HEK293 (cell line): ENCODE measurements around the gene NLGN1.

Experiments
- GLIS2 ChIP-seq: fragments of 450-650 bp; formaldehyde crosslinking; IDR thresholded peaks from 2 replicates; pipeline ENCODE4 v1.5.1; 2016; ENCODE audit warnings: missing biosample characterization, missing genetic modification characterization
- ZNF239 ChIP-seq: fragments of 450-650 bp; formaldehyde crosslinking; IDR thresholded peaks from 2 replicates; pipeline ENCODE4 v1.5.1; 2016; ENCODE audit warnings: missing biosample characterization, missing genetic modification characterization
- ZNF274 ChIP-seq, 2 experiments: fragments of 200-500 bp in 1 of 2; fragments of 450-650 bp in 1 of 2; sonication (Bioruptor generic) in 1 of 2; formaldehyde crosslinking in 1 of 2; IDR thresholded peaks; 2 replicates each; pipeline versions ENCODE4 v1.5.1 to v1.6.1; 2014 to 2016; ENCODE audit warnings: borderline replicate concordance in 1 of 2, inconsistent platforms in 1 of 2, low read length in 1 of 2, missing biosample characterization in 1 of 2, missing genetic modification characterization in 1 of 2
- ZNF501 ChIP-seq: fragments of 450-650 bp; formaldehyde crosslinking; IDR thresholded peaks from 2 replicates; pipeline ENCODE4 v1.5.1; 2016; ENCODE audit warnings: missing biosample characterization, missing genetic modification characterization
- ZNF510 ChIP-seq: fragments of 450-650 bp; formaldehyde crosslinking; IDR thresholded peaks from 2 replicates; pipeline ENCODE4 v1.5.1; 2018; ENCODE audit warnings: mild to moderate bottlenecking, missing genetic modification characterization, missing biosample characterization; ENCODE audit not compliant: insufficient replicate concordance
- ZNF548 ChIP-seq: fragments of 450-650 bp; formaldehyde crosslinking; IDR thresholded peaks from 2 replicates; pipeline ENCODE4 v1.5.1; 2016; ENCODE audit warnings: missing biosample characterization, missing genetic modification characterization
- ZNF747 ChIP-seq: fragments of 450-650 bp; formaldehyde crosslinking; IDR thresholded peaks from 2 replicates; pipeline ENCODE4 v1.5.1; 2016; ENCODE audit warnings: missing biosample characterization, missing genetic modification characterization
- ZNF777 ChIP-seq: fragments of 450-650 bp; formaldehyde crosslinking; IDR thresholded peaks from 2 replicates; pipeline ENCODE4 v1.5.1; 2017; ENCODE audit warnings: missing biosample characterization, missing genetic modification characterization, borderline replicate concordance
- ZNF791 ChIP-seq: fragments of 450-650 bp; formaldehyde crosslinking; IDR thresholded peaks from 2 replicates; pipeline ENCODE4 v1.5.1; 2016; ENCODE audit warnings: missing biosample characterization, missing genetic modification characterization
- TF ChIP-seq, protein P1 (sequence below): fragments of 450-650 bp; formaldehyde crosslinking; IDR thresholded peaks from 2 replicates; pipeline ENCODE4 v1.5.1; 2016; ENCODE audit warnings: missing biosample characterization, missing genetic modification characterization
- TF ChIP-seq, protein P2 (sequence below): fragments of 450-650 bp; formaldehyde crosslinking; IDR thresholded peaks from 2 replicates; pipeline ENCODE4 v1.5.1; 2016; ENCODE audit warnings: missing biosample characterization, missing genetic modification characterization
- TF ChIP-seq, protein P3 (sequence below): fragments of 450-650 bp; formaldehyde crosslinking; IDR thresholded peaks from 2 replicates; pipeline ENCODE4 v1.5.1; 2016; ENCODE audit warnings: missing biosample characterization, missing genetic modification characterization
- TF ChIP-seq, protein P4 (sequence below): sonication (generic); formaldehyde crosslinking; IDR thresholded peaks from 2 replicates; pipeline ENCODE4 v1.8.1; 2022; ENCODE audit warnings: mild to moderate bottlenecking, moderate library complexity, missing genetic modification reagents
- TF ChIP-seq, protein P5 (sequence below): fragments of 450-650 bp; formaldehyde crosslinking; IDR thresholded peaks from 2 replicates; pipeline ENCODE4 v1.5.1; 2016; ENCODE audit warnings: missing biosample characterization, missing genetic modification characterization

DNA sequence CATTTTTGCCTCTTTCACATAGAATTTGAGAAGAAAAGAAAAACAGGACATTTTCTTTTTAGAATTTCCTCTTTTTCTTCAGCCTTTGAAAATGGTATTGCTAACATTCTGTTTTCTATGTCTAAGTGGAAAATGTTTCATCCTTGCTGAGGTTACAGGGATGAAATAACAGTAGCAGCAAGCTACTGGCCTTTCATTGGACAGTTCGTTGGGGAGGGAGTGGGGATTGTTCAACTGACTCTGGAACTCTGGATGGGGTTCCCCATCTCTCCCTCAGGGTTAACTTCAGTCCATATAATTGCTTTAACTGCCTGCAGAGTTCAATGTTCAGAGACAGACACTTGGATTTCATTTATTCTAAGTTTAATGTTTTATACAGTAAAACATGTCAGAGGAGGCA is 346.0 kb downstream of the NLGN1 start:
- TF ChIP-seq, protein P1, sequence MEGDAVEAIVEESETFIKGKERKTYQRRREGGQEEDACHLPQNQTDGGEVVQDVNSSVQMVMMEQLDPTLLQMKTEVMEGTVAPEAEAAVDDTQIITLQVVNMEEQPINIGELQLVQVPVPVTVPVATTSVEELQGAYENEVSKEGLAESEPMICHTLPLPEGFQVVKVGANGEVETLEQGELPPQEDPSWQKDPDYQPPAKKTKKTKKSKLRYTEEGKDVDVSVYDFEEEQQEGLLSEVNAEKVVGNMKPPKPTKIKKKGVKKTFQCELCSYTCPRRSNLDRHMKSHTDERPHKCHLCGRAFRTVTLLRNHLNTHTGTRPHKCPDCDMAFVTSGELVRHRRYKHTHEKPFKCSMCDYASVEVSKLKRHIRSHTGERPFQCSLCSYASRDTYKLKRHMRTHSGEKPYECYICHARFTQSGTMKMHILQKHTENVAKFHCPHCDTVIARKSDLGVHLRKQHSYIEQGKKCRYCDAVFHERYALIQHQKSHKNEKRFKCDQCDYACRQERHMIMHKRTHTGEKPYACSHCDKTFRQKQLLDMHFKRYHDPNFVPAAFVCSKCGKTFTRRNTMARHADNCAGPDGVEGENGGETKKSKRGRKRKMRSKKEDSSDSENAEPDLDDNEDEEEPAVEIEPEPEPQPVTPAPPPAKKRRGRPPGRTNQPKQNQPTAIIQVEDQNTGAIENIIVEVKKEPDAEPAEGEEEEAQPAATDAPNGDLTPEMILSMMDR: no peak
- TF ChIP-seq ZNF548 (tag by site-specific recombination) (no peak), ZNF777 (tag by site-specific recombination) (no peak), ZNF239 (tag by site-specific recombination) (no peak), GLIS2 (tag by site-specific recombination) (no peak), ZNF274 (IDR thresholded peaks at IDR 0.05; ENCODE audit: low read length) (no peak), ZNF274 (tag by site-specific recombination; IDR thresholded peaks at IDR 0.05; ENCODE audit: borderline replicate concordance) (no peak), ZNF747 (tag by site-specific recombination) (no peak), ZNF510 (no peak), ZNF791 (tag by site-specific recombination) (no peak), ZNF501 (no peak)
- TF ChIP-seq, protein P2, sequence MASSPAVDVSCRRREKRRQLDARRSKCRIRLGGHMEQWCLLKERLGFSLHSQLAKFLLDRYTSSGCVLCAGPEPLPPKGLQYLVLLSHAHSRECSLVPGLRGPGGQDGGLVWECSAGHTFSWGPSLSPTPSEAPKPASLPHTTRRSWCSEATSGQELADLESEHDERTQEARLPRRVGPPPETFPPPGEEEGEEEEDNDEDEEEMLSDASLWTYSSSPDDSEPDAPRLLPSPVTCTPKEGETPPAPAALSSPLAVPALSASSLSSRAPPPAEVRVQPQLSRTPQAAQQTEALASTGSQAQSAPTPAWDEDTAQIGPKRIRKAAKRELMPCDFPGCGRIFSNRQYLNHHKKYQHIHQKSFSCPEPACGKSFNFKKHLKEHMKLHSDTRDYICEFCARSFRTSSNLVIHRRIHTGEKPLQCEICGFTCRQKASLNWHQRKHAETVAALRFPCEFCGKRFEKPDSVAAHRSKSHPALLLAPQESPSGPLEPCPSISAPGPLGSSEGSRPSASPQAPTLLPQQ (tag by site-specific recombination): no peak
- TF ChIP-seq, protein P3, sequence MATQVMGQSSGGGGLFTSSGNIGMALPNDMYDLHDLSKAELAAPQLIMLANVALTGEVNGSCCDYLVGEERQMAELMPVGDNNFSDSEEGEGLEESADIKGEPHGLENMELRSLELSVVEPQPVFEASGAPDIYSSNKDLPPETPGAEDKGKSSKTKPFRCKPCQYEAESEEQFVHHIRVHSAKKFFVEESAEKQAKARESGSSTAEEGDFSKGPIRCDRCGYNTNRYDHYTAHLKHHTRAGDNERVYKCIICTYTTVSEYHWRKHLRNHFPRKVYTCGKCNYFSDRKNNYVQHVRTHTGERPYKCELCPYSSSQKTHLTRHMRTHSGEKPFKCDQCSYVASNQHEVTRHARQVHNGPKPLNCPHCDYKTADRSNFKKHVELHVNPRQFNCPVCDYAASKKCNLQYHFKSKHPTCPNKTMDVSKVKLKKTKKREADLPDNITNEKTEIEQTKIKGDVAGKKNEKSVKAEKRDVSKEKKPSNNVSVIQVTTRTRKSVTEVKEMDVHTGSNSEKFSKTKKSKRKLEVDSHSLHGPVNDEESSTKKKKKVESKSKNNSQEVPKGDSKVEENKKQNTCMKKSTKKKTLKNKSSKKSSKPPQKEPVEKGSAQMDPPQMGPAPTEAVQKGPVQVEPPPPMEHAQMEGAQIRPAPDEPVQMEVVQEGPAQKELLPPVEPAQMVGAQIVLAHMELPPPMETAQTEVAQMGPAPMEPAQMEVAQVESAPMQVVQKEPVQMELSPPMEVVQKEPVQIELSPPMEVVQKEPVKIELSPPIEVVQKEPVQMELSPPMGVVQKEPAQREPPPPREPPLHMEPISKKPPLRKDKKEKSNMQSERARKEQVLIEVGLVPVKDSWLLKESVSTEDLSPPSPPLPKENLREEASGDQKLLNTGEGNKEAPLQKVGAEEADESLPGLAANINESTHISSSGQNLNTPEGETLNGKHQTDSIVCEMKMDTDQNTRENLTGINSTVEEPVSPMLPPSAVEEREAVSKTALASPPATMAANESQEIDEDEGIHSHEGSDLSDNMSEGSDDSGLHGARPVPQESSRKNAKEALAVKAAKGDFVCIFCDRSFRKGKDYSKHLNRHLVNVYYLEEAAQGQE: no peak
- TF ChIP-seq, protein P4, sequence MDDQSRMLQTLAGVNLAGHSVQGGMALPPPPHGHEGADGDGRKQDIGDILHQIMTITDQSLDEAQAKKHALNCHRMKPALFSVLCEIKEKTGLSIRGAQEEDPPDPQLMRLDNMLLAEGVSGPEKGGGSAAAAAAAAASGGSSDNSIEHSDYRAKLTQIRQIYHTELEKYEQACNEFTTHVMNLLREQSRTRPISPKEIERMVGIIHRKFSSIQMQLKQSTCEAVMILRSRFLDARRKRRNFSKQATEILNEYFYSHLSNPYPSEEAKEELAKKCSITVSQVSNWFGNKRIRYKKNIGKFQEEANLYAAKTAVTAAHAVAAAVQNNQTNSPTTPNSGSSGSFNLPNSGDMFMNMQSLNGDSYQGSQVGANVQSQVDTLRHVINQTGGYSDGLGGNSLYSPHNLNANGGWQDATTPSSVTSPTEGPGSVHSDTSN (CRISPR knock-in tag): no peak
- TF ChIP-seq, protein P5, sequence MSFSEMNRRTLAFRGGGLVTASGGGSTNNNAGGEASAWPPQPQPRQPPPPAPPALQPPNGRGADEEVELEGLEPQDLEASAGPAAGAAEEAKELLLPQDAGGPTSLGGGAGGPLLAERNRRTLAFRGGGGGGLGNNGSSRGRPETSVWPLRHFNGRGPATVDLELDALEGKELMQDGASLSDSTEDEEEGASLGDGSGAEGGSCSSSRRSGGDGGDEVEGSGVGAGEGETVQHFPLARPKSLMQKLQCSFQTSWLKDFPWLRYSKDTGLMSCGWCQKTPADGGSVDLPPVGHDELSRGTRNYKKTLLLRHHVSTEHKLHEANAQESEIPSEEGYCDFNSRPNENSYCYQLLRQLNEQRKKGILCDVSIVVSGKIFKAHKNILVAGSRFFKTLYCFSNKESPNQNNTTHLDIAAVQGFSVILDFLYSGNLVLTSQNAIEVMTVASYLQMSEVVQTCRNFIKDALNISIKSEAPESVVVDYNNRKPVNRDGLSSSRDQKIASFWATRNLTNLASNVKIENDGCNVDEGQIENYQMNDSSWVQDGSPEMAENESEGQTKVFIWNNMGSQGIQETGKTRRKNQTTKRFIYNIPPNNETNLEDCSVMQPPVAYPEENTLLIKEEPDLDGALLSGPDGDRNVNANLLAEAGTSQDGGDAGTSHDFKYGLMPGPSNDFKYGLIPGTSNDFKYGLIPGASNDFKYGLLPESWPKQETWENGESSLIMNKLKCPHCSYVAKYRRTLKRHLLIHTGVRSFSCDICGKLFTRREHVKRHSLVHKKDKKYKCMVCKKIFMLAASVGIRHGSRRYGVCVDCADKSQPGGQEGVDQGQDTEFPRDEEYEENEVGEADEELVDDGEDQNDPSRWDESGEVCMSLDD: no peak
